AG09319 (cell line): Measurements from ENCODE around the gene FRMD3.
A peak's percentile ranks its signal among the peaks of the same experiment; 100 is the strongest.

Experiments used
- DNase-seq: peaks from one replicate; pipeline ENCODE4 v3.0.0-alpha.2; 2010; ENCODE audit warnings: low read depth; ENCODE audit errors: extremely low read depth
- TF ChIP-seq, protein P1 (sequence below): IDR thresholded peaks from 2 replicates; pipeline ENCODE4 v1.5.1; 2011; ENCODE audit warnings: low read depth, mild to moderate bottlenecking, inconsistent platforms, low read length, moderate library complexity

The FRMD3 gene

GRCh38 chr9:83285445-83286225, 252.6 kb downstream of the FRMD3 start:
- TF ChIP-seq, protein P1, sequence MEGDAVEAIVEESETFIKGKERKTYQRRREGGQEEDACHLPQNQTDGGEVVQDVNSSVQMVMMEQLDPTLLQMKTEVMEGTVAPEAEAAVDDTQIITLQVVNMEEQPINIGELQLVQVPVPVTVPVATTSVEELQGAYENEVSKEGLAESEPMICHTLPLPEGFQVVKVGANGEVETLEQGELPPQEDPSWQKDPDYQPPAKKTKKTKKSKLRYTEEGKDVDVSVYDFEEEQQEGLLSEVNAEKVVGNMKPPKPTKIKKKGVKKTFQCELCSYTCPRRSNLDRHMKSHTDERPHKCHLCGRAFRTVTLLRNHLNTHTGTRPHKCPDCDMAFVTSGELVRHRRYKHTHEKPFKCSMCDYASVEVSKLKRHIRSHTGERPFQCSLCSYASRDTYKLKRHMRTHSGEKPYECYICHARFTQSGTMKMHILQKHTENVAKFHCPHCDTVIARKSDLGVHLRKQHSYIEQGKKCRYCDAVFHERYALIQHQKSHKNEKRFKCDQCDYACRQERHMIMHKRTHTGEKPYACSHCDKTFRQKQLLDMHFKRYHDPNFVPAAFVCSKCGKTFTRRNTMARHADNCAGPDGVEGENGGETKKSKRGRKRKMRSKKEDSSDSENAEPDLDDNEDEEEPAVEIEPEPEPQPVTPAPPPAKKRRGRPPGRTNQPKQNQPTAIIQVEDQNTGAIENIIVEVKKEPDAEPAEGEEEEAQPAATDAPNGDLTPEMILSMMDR, result no peak
- no peak for DNase-seq

DNA sequence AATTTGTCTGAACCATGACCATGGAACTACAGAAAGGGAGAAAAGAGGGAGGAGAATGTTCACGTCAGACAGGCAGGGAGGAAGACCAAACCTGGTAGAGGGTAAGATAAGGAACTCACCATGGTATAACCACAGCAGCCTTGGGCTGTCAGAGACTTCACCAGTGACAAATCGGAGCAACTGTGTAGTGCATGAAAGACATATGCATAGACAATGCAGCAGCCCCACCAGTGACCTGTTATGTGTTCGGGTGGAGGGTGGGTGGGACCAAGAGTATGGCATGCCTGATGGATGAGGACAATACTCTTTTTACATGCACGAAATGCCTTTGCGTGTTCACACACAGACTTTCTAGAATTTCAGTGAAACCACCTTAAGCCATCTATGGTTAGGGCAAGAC, 253.5 kb downstream of the FRMD3 start:
- TF ChIP-seq, protein P1, result no peak
- DNase-seq, result no peak

GRCh38 chr9:83283528-83283927, 254.7 kb downstream of the FRMD3 start:
- no peak for DNase-seq
- TF ChIP-seq, protein P1, result no peak

DNA sequence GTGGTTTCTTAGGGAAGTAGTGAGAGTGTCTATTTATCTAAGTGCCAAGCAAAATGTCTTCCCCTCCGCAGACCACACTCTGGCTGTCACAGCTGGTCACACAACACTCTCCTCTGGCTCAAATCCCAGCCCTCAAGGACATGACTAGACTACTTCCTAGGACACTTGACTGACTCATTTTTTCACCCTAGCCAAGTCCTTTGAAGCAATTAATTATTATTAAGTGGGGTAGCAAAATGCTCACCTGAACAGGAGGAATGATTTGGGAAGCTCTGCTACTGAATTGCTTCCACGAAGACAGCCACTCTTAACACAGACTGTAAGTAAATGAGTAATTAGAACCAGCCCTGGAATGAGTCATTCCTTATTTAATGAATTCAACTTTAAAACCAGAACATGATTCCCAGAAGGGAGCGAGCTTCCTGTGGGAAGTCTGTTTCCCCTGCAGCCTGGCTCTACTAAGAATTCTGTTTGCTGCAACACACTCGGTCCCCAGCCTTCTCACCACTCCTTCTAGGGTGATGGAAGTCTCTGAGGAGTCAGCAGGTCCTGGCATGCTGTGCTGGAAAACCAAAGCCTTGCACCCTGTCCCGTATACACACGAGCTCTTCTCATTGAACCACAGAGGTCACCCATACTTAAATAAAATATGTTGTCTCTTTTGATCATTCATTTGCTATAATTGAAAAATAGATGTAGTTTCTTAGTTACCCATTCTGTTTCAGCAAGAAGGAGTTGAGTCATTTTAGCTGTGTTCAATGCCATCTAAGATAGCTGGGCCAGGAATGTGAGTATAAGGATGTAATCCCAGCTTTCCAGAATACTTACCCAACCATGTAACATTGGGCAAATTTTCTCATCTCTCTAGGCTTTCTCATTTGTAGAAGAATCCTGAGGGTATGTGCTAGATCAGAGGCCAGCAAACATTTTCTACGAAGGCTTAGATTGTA, 256.6 kb downstream of the FRMD3 start:
- TF ChIP-seq, protein P1, result no peak
- DNase-seq, result peak; percentile 60

GRCh38 chr9:83280790-83281189, 257.4 kb downstream of the FRMD3 start:
- no peak for DNase-seq

GRCh38 chr9:83280268-83280667, 257.9 kb downstream of the FRMD3 start:
- DNase-seq, result no peak

More at GRCh38 chr9:83280790-83281189, 257.4 kb downstream of the FRMD3 start:
- TF ChIP-seq, protein P1, result no peak

More at GRCh38 chr9:83280268-83280667, 257.9 kb downstream of the FRMD3 start:
- TF ChIP-seq, protein P1, result no peak
